CD4-positive, alpha-beta T cell (primary cell): ENCODE measurements around the gene RBM39. TPM values are rescaled to one million over a fixed set of nuclear protein-coding genes. Genes with fewer than 3 reads are reported as not detected.

Source experiments
- ATAC-seq: fragments of 200-7000 bp; cut with Tn5 transposase; one replicate; pipeline ENCODE4 v1.10.0; 2022; ENCODE audit warnings: mild to moderate bottlenecking; ENCODE audit not compliant: poor library complexity
- CTCF ChIA-PET: fragments of 350-600 bp; sonication (Branson Sonifier 250); formaldehyde crosslinking; loops from one replicate; lab custom pipeline; 2021; ENCODE audit warnings: antibody characterized with exemption, inconsistent platforms; lab: Charles Lee
- POLR2A ChIA-PET: fragments of 350-600 bp; sonication (Branson Sonifier 250); formaldehyde crosslinking; loops from one replicate; lab custom pipeline; 2021; ENCODE audit warnings: antibody characterized with exemption, inconsistent platforms; lab: Charles Lee
- DNase-seq, 14 experiments: peaks; one replicate each; pipeline ENCODE4 v3.0.0-alpha.2; 2013 to 2020; ENCODE audit warnings: mixed read lengths in 2 of 14
- H3K27ac ChIP-seq, 2 donors: one replicate each; pipeline versions ENCODE4 v1.5.1 to v1.7.0; 2013; ENCODE audit warnings: low read length in 2 of 2, low read depth in 1 of 2, mild to moderate bottlenecking in 1 of 2
- H3K27me3 ChIP-seq, 2 experiments: 1 replicate in 1 of 2; 2 replicates in 1 of 2; pipeline versions ENCODE4 v1.6.1 to v1.7.0; 2013; ENCODE audit warnings: low read length in 2 of 2, control low read depth in 1 of 2, mild to moderate bottlenecking in 1 of 2, moderate library complexity in 1 of 2; ENCODE audit not compliant: insufficient read depth in 2 of 2, control insufficient read depth in 1 of 2
- H3K36me3 ChIP-seq: one replicate; pipeline ENCODE4 v1.6.1; 2013; ENCODE audit warnings: low read length, control low read depth; ENCODE audit not compliant: insufficient read depth
- H3K4me1 ChIP-seq: one replicate; pipeline ENCODE4 v1.6.1; 2013; ENCODE audit warnings: low read length, control low read depth; ENCODE audit not compliant: insufficient read depth
- H3K4me3 ChIP-seq: one replicate; pipeline ENCODE4 v1.5.1; 2013; ENCODE audit warnings: mild to moderate bottlenecking, low read length, moderate library complexity
- H3K9me3 ChIP-seq, 2 experiments: 1 replicate in 1 of 2; 2 replicates in 1 of 2; pipeline versions ENCODE4 v1.6.1 to v1.7.0; 2013; ENCODE audit warnings: low read length in 2 of 2, mild to moderate bottlenecking in 2 of 2, control low read depth in 1 of 2, moderate library complexity in 1 of 2; ENCODE audit not compliant: control insufficient read depth in 1 of 2, insufficient read depth in 1 of 2
- H3K27ac Mint-ChIP-seq: one replicate; pipeline ENCODE4 v1.8.0; 2020; ENCODE audit warnings: mixed read lengths
- H3K27me3 Mint-ChIP-seq: one replicate; pipeline ENCODE4 v1.8.0; 2021; ENCODE audit warnings: mixed read lengths
- H3K36me3 Mint-ChIP-seq: one replicate; pipeline ENCODE4 v1.8.0; 2021; ENCODE audit warnings: low read depth, mixed read lengths
- H3K4me1 Mint-ChIP-seq: one replicate; pipeline ENCODE4 v1.8.0; 2021; ENCODE audit warnings: low read depth, mixed read lengths
- H3K4me3 Mint-ChIP-seq: one replicate; pipeline ENCODE4 v1.8.0; 2020; ENCODE audit warnings: mild to moderate bottlenecking, mixed read lengths
- H3K9me3 Mint-ChIP-seq: one replicate; pipeline ENCODE4 v1.8.0; 2020; ENCODE audit warnings: mixed read lengths
- CTCF ChIP-seq: fragments of 200-600 bp; IDR thresholded peaks from one replicate; pipeline ENCODE4 v1.8.0; 2022; ENCODE audit warnings: antibody characterized with exemption, mild to moderate bottlenecking
- intact Hi-C, 2 experiments: fragments of 100-400 bp; cut with DNase I in 1 of 2; cut with micrococcal nuclease in 1 of 2; formaldehyde crosslinking; loops; one replicate each; pipeline versions ENCODE4 v1.15.1 to v1.9.0; 2023 to 2025; cut with DNase I, micrococcal nuclease
- total RNA-seq, 174 experiments: library from RNA in 2 of 174; stranded (reverse) in 2 of 174; gene quantifications; one replicate each; pipeline ENCODE4 v1.2.3 and lab custom pipeline; 2021 to 2026

RBM39 gene
- total RNA-seq, 2 experiments from 2014 or later = 1,057 to 1,091 TPM

GRCh38 chr20:35721621-35722020 is 20.4 kb downstream of the RBM39 start:
- H3K9me3 Mint-ChIP-seq = no peaks in the 10 kb centered on the region
- CTCF ChIA-PET = no interaction called here
- DNase-seq (no peak), ATAC-seq (no peak)
- H3K4me3 Mint-ChIP-seq = no peak overlapping the region
- H3K27me3 Mint-ChIP-seq = no peaks in the 10 kb centered on the region
- no peak for TF ChIP-seq CTCF
- no peak overlapping the region for H3K27ac ChIP-seq
- H3K4me1 Mint-ChIP-seq = peaks cover 48% of the 10 kb centered on the region
- no peaks in the 10 kb centered on the region for H3K27me3 ChIP-seq
- no peak overlapping the region for H3K4me3 ChIP-seq
- peaks cover 42% of the 10 kb centered on the region for H3K4me1 ChIP-seq
- no peak overlapping the region for H3K27ac Mint-ChIP-seq
- POLR2A ChIA-PET = interaction anchor here (0.6 to 5.3 kb wide), 4 partner anchors 14 to 22 kb away, joined by 3 to 32 read pairs (median 4); partner anchors contain the start of gene RBM39
- H3K36me3 ChIP-seq = peaks cover 99% of the 10 kb centered on the region
- intact Hi-C loops = loop anchor here (5.0 to 10.0 kb wide), 3 partner anchors 53 to 1173 kb away; partner anchors contain the start of gene PHF20 (in 1 of the 2)
- H3K36me3 Mint-ChIP-seq = peaks cover 99% of the 10 kb centered on the region
- no peaks in the 10 kb centered on the region for H3K9me3 ChIP-seq

GRCh38 chr20:35721219-35721618 is 20.8 kb downstream of the RBM39 start:
- intact Hi-C loops = loop anchor here (5.0 to 10.0 kb wide), 3 partner anchors 54 to 1174 kb away; partner anchors contain the start of gene PHF20 (in 1 of the 2)
- Histone ChIP-seq H3K27ac (no peak overlapping the region), H3K27me3 (no peaks in the 10 kb centered on the region), H3K4me1 (peaks cover 42% of the 10 kb centered on the region), H3K9me3 (no peaks in the 10 kb centered on the region), H3K4me3 (no peak overlapping the region), H3K36me3 (peaks cover 99% of the 10 kb centered on the region)
- no peaks in the 10 kb centered on the region for H3K9me3 Mint-ChIP-seq
- no peak overlapping the region for H3K27ac Mint-ChIP-seq
- no peaks in the 10 kb centered on the region for H3K27me3 Mint-ChIP-seq
- H3K36me3 Mint-ChIP-seq = peaks cover 99% of the 10 kb centered on the region
- peaks cover 48% of the 10 kb centered on the region for H3K4me1 Mint-ChIP-seq
- CTCF ChIA-PET = no interaction called here
- POLR2A ChIA-PET = interaction anchor here (1.0 to 5.3 kb wide), 5 partner anchors 8 to 21 kb away, joined by 3 to 32 read pairs (median 4); partner anchors contain the start of gene RBM39
- no peak for DNase-seq
- H3K4me3 Mint-ChIP-seq = no peak overlapping the region
- TF ChIP-seq CTCF = no peak
- no peak for ATAC-seq

DNA sequence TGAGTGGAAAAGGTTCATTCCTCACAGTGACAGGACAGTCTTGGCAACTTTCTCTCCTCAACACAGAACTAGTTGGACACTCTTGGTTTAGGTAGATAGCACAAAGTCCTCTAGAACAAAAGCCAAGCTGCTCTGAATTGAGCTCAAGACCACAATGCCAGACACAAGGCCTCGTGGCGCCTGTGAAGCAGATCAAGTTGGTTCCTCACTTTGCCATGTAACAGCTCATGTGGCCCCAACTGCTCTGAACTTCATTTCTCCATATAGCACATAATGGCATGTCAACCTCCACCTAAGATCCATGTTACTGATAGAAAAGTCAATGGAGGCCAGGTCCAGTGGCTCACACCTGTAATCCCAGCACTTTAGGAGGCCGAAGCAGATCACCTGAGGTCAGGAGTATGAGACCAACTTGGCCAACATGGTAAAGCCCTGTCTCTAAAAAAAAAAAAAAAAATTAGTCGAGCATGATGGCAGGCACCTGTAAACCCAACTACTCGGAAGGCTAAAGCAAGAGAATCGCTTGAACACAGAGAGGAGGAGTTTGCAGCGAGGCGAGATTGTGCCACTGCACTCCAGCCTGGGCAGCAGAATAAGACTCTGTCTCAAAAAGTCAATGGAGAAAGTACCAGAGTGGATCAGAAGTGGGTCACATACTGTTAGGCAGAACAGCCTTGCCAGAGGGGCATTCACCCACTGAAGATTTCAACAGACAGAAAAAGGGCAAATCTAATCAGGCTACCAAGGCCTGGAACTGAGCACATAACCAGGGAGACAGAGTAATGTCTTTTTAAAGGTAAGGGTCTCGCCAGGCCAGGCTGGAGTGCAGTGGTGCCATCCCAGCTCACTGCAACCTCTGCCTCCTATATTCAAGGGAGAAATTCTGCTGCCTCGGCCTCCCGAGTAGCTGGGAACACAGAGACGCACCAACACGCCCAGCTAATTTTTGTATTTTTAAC is 21.6 kb downstream of the RBM39 start:
- Histone ChIP-seq H3K36me3 (peaks cover 100% of the 10 kb centered on the region), H3K4me1 (peaks cover 49% of the 10 kb centered on the region), H3K27me3 (no peaks in the 10 kb centered on the region), H3K9me3 (no peaks in the 10 kb centered on the region), H3K4me3 (no peak overlapping the region), H3K27ac (no peak overlapping the region)
- Mint-ChIP-seq H3K4me1 (peaks cover 52% of the 10 kb centered on the region), H3K9me3 (no peaks in the 10 kb centered on the region), H3K4me3 (no peak overlapping the region), H3K27ac (peak overlapping the region; percentile 24), H3K36me3 (peaks cover 99% of the 10 kb centered on the region), H3K27me3 (no peaks in the 10 kb centered on the region)
- CTCF ChIA-PET = interaction anchor here (0.6 to 1.8 kb wide), 3 partner anchors 13 to 126 kb away, joined by 3 to 4 read pairs (median 3); no protein-coding TSS in a partner anchor
- no peak for TF ChIP-seq CTCF
- no peak for DNase-seq
- intact Hi-C loops = loop anchor here (5.0 to 10.0 kb wide), 3 partner anchors 54 to 1174 kb away; partner anchors contain the start of gene PHF20 (in 1 of the 2)
- POLR2A ChIA-PET = interaction anchor here (0.6 to 5.3 kb wide), 11 partner anchors 9 to 236 kb away, joined by 3 to 32 read pairs (median 3); partner anchors contain the start of genes NFS1, PHF20, RBM39 and ROMO1
- no peak for ATAC-seq
